Heart left ventricle (tissue), 16 donors: ENCODE measurements around the gene CCS. TPM values are rescaled to one million over a fixed set of nuclear protein-coding genes. Genes with fewer than 3 reads are reported as not detected.

ENCODE experiments used
- ATAC-seq, 4 donors: fragments of 200-7000 bp; cut with Tn5 transposase; one replicate each; pipeline ENCODE4 v1.9.1; 2020 to 2022; ENCODE audit warnings: moderate library complexity in 4 of 4, mild to moderate bottlenecking in 3 of 4, moderate number of reproducible peaks in 1 of 4
- DNase-seq, 5 donors: peaks; one replicate each; pipeline ENCODE4 v3.0.0-alpha.2; 2020
- H3K27ac ChIP-seq, 12 donors: fragments of 200-600 bp; sonication (generic) in 4 of 12; one replicate each; pipeline versions ENCODE4 v1.5.0 to v1.8.0; 2016 to 2022; ENCODE audit warnings: mild to moderate bottlenecking in 2 of 12
- H3K27me3 ChIP-seq, 9 donors: fragments of 200-600 bp; sonication (generic) in 2 of 9; one replicate each; pipeline versions ENCODE4 v1.5.1 to v1.8.0; 2016 to 2022; ENCODE audit warnings: mild to moderate bottlenecking in 3 of 9
- H3K36me3 ChIP-seq, 9 donors: fragments of 200-600 bp; sonication (generic) in 2 of 9; one replicate each; pipeline versions ENCODE4 v1.5.0 to v1.8.0; 2018 to 2022; ENCODE audit warnings: mild to moderate bottlenecking in 2 of 9
- H3K4me1 ChIP-seq, 12 donors: fragments of 200-600 bp; sonication (generic) in 4 of 12; one replicate each; pipeline versions ENCODE4 v1.5.0 to v1.8.0; 2016 to 2022; ENCODE audit warnings: mild to moderate bottlenecking in 3 of 12
- H3K4me3 ChIP-seq, 12 donors: fragments of 200-600 bp; sonication (generic) in 4 of 12; one replicate each; pipeline versions ENCODE4 v1.5.0 to v1.8.0; 2017 to 2022; ENCODE audit warnings: mild to moderate bottlenecking in 9 of 12, moderate library complexity in 4 of 12
- H3K9me3 ChIP-seq, 12 donors: fragments of 200-600 bp; sonication (generic) in 4 of 12; one replicate each; pipeline versions ENCODE4 v1.5.0 to v1.8.0; 2016 to 2022; ENCODE audit warnings: mild to moderate bottlenecking in 1 of 12
- POLR2A ChIP-seq, 2 donors: fragments of 450-650 bp; IDR thresholded peaks; one replicate each; pipeline ENCODE4 v1.6.1; 2017; ENCODE audit warnings: antibody characterized with exemption in 2 of 2, mild to moderate bottlenecking in 2 of 2, moderate library complexity in 2 of 2
- WGBS, 4 donors: extraction: QIAGEN DNeasy Blood & Tissue Kit in 2 of 4; methylation state at CpG; one replicate each; pipeline versions ENCODE4 v1.1.5 to v1.1.7; 2013 to 2018; 5-methylcytosine and 5-hydroxymethylcytosine counted together
- intact Hi-C, 10 donors: fragments of 100-400 bp; cut with DNase I; formaldehyde crosslinking; loops; one replicate each; pipeline versions ENCODE4 v1.11.1 to v1.14.2; 2022
- polyA plus RNA-seq, 2 donors: library from polyadenylated mRNA; stranded (reverse); fragments of 200-250 nt; gene quantifications; one replicate each; pipeline ENCODE4 v1.2.3, GENCODE V29; 2013
- total RNA-seq, 9 donors: library from RNA; depleted of rRNA in 2 of 9; stranded (reverse); fragments of >200 nt in 2 of 9; fragmentation: NEBNext Ultra II Directional in 3 of 9; extraction: Animal tissue kit (Norgen Biotek cat#: 25700) in 3 of 9; gene quantifications; one replicate each; pipeline versions ENCODE4 v1.1.0 to v1.2.4, GENCODE V29; 2016 to 2023
- TF ChIP-seq, protein P1 (sequence below), 12 donors: fragments of 200-600 bp; sonication (generic) in 4 of 12; IDR thresholded peaks; one replicate each; pipeline versions ENCODE4 v1.5.0 to v1.8.0; 2018 to 2022; ENCODE audit warnings: antibody characterized with exemption in 12 of 12, mild to moderate bottlenecking in 5 of 12
- donor health status: ischemic (EF 13 %, LVEDD 7.1; RV severe dilation, severe dysfunction).
- donor health status: healthy with polysubstance abuse.
- donor health status: DM: no; HTN: yes; CAD: no.
- donor health status: DM: no; HTN: no; CAD: no.
- donor health status: ischemic (EF 25% LVEDD 6.9; RV normal size, moderate dysfunction).
- donor health status: ischemic (EF 25% LVEDD 5.7; RV mildly dilated, moderate dysfunction).
- donor health status: healthy.
- donor health status: DM: yes; HTN: yes; CAD: no.
- donor health status: ischemic (EF 35%, LVEDD 5.7; RV mildly dilated, moderate dysfunction).
- donor health status: nonischemic (EF 11% LVEDD 7.7; RV severe dilation, severe dysfunction).
- donor health status: DM: yes; HTN: yes; CAD: no.
- donor health status: PGD.
- donor health status: ischemic (EF 29% LVEDD 5.4; RV normal size, mild dysfunction).
- donor health status: nonischemic (EF 23%, LVEDD 6.1; RV moderate dilation, normal function).

The CCS gene
- total and polyA plus RNA-seq, 11 donors, result 13.9 to 41.1 (median 20.1) TPM

DNA sequence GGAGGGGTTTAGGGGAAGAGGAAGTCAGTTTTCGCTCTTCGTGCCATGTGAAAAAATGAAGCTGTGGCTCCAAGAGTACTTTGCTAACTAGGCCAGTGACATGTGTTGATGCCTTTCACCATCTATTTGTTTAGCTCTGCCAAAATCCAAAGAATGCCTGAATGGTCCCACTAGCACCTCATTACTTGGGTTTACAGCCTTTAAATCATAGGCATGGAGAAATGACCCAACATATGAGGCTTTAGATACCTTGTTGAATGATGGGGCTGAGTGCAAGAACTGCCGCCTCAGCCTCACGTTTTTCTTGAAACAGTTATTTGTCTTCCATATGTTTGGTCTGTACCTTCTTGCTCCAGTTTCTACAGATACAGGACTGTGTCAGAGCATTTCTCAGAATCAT lies 53.8 kb downstream of the CCS start:
- Histone ChIP-seq H3K27me3 (no peaks in the 10 kb centered on the region), H3K4me1 (peaks cover 11 to 57% (median 49%) of the 10 kb centered on the region in 12 donors), H3K36me3 (peaks cover 3 to 100% (median 80%) of the 10 kb centered on the region in 9 donors), H3K27ac (no peak overlapping the region), H3K4me3 (no peak overlapping the region), H3K9me3 (no peaks in the 10 kb centered on the region)
- ATAC-seq (no peak), DNase-seq (no peak)
- 67 to 73% (median 71%) methylated on average over 4 of the region's 4 CpGs for WGBS, 4 donors
- TF ChIP-seq, protein P1, sequence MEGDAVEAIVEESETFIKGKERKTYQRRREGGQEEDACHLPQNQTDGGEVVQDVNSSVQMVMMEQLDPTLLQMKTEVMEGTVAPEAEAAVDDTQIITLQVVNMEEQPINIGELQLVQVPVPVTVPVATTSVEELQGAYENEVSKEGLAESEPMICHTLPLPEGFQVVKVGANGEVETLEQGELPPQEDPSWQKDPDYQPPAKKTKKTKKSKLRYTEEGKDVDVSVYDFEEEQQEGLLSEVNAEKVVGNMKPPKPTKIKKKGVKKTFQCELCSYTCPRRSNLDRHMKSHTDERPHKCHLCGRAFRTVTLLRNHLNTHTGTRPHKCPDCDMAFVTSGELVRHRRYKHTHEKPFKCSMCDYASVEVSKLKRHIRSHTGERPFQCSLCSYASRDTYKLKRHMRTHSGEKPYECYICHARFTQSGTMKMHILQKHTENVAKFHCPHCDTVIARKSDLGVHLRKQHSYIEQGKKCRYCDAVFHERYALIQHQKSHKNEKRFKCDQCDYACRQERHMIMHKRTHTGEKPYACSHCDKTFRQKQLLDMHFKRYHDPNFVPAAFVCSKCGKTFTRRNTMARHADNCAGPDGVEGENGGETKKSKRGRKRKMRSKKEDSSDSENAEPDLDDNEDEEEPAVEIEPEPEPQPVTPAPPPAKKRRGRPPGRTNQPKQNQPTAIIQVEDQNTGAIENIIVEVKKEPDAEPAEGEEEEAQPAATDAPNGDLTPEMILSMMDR (IDR thresholded peaks at IDR 0.05), result no peak
- TF ChIP-seq POLR2A (IDR thresholded peaks at IDR 0.05), result no peak
- intact Hi-C loops, result no loop called here

DNA sequence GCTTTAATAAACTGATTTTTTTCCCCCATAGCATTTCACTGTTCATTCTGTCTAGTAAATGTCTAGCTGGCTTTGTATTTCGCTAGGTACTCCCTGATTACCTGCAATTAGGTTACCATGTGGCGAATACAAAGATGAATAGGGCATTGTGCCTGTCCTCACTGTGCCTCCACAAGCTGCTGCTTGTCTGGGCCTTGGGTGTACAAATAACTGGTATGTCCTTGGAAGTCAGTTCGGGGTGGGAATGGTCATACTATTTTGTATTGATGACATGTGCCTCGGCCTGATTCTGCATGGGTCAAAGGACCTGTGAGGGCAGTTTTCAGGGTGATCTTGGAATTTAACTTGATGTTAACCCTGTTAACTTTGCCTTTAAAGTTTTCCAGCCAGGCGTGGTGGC lies 56.9 kb downstream of the CCS start:
- Histone ChIP-seq H3K4me1 (peaks cover 0 to 26% (median 18%) of the 10 kb centered on the region in 12 donors), H3K4me3 (no peak overlapping the region), H3K27me3 (no peaks in the 10 kb centered on the region), H3K9me3 (no peaks in the 10 kb centered on the region), H3K27ac (no peak overlapping the region), H3K36me3 (peaks cover 0 to 99% (median 68%) of the 10 kb centered on the region in 9 donors)
- WGBS, 4 donors, result 98 to 99% (median 99%) methylated on average over 5 of the region's 5 CpGs
- DNase-seq (no peak), ATAC-seq (no peak)
- intact Hi-C loops, result no loop called here
- TF ChIP-seq POLR2A (IDR thresholded peaks at IDR 0.05), result no peak
- TF ChIP-seq, protein P1 (IDR thresholded peaks at IDR 0.05), result no peak

DNA sequence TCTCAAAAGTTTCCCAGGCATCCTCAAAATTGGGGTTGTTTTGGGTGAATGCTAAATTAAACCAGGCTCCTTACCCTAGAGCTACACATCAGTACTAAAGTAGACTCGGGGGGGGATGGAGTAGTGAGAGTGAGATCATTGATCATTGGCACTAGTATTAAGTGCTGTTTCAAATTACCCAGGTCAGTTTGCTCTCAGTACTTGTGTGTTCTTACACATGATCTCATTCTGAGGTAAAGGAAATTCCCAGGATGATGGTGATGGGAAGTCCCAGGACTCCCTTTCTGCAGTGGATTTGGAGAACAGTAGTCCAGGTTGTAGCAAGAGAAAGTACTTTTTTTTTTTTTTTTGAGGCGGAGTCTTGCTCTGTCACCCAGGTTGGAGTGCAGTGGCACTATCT lies 58.0 kb downstream of the CCS start:
- no peaks in the 10 kb centered on the region for H3K27me3 ChIP-seq
- no peak for DNase-seq
- H3K27ac ChIP-seq, result no peak overlapping the region
- no peak overlapping the region for H3K4me3 ChIP-seq
- no peak for TF ChIP-seq POLR2A (IDR thresholded peaks at IDR 0.05)
- TF ChIP-seq, protein P1 (IDR thresholded peaks at IDR 0.05), result no peak
- whole genome bisulfite sequencing, 4 donors, result 87 to 96% (median 93%) methylated on average over 2 of the region's 2 CpGs
- no peak for ATAC-seq
- peaks cover 0 to 15% (median 7%) of the 10 kb centered on the region in 12 donors for H3K4me1 ChIP-seq
- intact Hi-C loops, result no loop called here
- H3K9me3 ChIP-seq, result no peaks in the 10 kb centered on the region
- H3K36me3 ChIP-seq, result peaks cover 0 to 89% (median 57%) of the 10 kb centered on the region in 9 donors

DNA sequence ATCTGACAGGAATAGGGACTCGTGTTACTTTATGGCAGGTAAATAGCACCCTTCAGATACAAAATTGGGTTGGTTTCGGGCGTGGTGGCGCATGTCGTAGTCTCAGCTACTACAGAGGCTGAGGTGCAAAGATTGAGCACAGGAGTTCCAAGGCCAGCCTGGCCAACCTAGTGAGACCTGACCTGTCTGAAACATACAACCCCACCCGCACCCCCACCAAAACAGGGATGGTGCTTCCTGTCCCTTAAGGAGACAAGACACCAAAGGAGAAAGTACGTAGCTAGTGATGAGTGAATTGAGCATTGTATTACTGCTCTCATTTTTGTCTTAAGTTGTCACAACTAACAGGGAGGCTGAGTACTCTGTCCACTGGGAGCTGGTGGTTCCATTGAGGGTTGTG lies 59.7 kb downstream of the CCS start:
- H3K9me3 ChIP-seq, result no peaks in the 10 kb centered on the region
- DNase-seq, result no peak
- peaks cover 0 to 88% (median 47%) of the 10 kb centered on the region in 9 donors for H3K36me3 ChIP-seq
- 88 to 97% (median 95%) methylated on average over 7 of the region's 7 CpGs for WGBS, 4 donors
- no peaks in the 10 kb centered on the region for H3K27me3 ChIP-seq
- H3K27ac ChIP-seq, result no peak overlapping the region
- no peaks in the 10 kb centered on the region for H3K4me1 ChIP-seq
- no peak overlapping the region for H3K4me3 ChIP-seq
- TF ChIP-seq, protein P1 (IDR thresholded peaks at IDR 0.05), result no peak
- intact Hi-C loops, result no loop called here
- ATAC-seq, result peak in 1 of 4 donors; percentile 31
